GM23338 (cell line): ENCODE measurements around the gene POLG2. TPM values are rescaled to one million over a fixed set of nuclear protein-coding genes. Genes with fewer than 3 reads are reported as not detected.
A peak's percentile ranks its signal among the peaks of the same experiment; 100 is the strongest.

Experiments used
- ATAC-seq: fragments of 200-7000 bp; cut with Tn5 transposase; 3 replicates; pipeline ENCODE4 v1.9.1; 2020
- DNase-seq: peaks from one replicate; pipeline ENCODE4 v3.0.0-alpha.2; 2015; ENCODE audit warnings: low spot score
- H2AFZ ChIP-seq: fragments of 200-600 bp; sonication (generic); 2 replicates; pipeline ENCODE4 v1.8.0; 2016; ENCODE audit warnings: antibody characterized with exemption, mild to moderate bottlenecking, moderate library complexity
- H3F3A ChIP-seq: fragments of 200-600 bp; sonication (generic); replicated peaks from 2 replicates; pipeline ENCODE4 v1.8.0; 2017; ENCODE audit warnings: antibody characterized with exemption, mixed run types, low read depth
- H3K27ac ChIP-seq: fragments of 200-600 bp; sonication (generic); 2 replicates; pipeline ENCODE4 v1.6.1; 2016; ENCODE audit warnings: low read depth
- H3K27me3 ChIP-seq: fragments of 200-600 bp; sonication (generic); 2 replicates; pipeline ENCODE4 v1.8.0; 2016; ENCODE audit warnings: mild to moderate bottlenecking, mixed run types, moderate library complexity; ENCODE audit not compliant: insufficient read depth
- H3K36me3 ChIP-seq: fragments of 200-600 bp; sonication (generic); 2 replicates; pipeline ENCODE4 v1.8.0; 2016; ENCODE audit warnings: mild to moderate bottlenecking; ENCODE audit not compliant: insufficient read depth
- H3K4me1 ChIP-seq: fragments of 200-600 bp; sonication (generic); 2 replicates; pipeline ENCODE4 v1.8.0; 2016; ENCODE audit warnings: mild to moderate bottlenecking, moderate library complexity; ENCODE audit not compliant: insufficient read depth
- H3K4me2 ChIP-seq: fragments of 200-600 bp; sonication (generic); 2 replicates; pipeline ENCODE4 v1.7.1; 2017; ENCODE audit warnings: mixed run types
- H3K4me3 ChIP-seq: fragments of 200-600 bp; sonication (generic); 2 replicates; pipeline ENCODE4 v1.6.1; 2016; ENCODE audit warnings: mixed run types
- H3K79me2 ChIP-seq: fragments of 200-600 bp; sonication (generic); replicated peaks from 2 replicates; pipeline ENCODE4 v1.8.0; 2017; ENCODE audit warnings: mild to moderate bottlenecking; ENCODE audit not compliant: insufficient read depth
- H3K9me2 ChIP-seq: fragments of 200-600 bp; sonication (generic); 2 replicates; pipeline ENCODE4 v1.8.0; 2017; ENCODE audit not compliant: insufficient read depth
- H4K20me1 ChIP-seq: fragments of 200-600 bp; sonication (generic); replicated peaks from 2 replicates; pipeline ENCODE4 v1.8.0; 2017; ENCODE audit warnings: mild to moderate bottlenecking; ENCODE audit not compliant: insufficient read depth
- H3K27ac Mint-ChIP-seq: 2 replicates; pipeline ENCODE4 v1.8.0; 2020; ENCODE audit warnings: inconsistent platforms, mild to moderate bottlenecking, moderate library complexity, mixed read lengths
- H3K27me3 Mint-ChIP-seq: 3 replicates; pipeline ENCODE4 v1.8.0; 2022; ENCODE audit warnings: low read depth, mild to moderate bottlenecking, moderate library complexity, mixed read lengths, inconsistent platforms; ENCODE audit not compliant: insufficient read depth, poor library complexity
- H3K36me3 Mint-ChIP-seq: 3 replicates; pipeline ENCODE4 v1.8.0; 2021; ENCODE audit warnings: low read depth, mild to moderate bottlenecking, inconsistent platforms, moderate library complexity, mixed read lengths
- H3K4me1 Mint-ChIP-seq: 3 replicates; pipeline ENCODE4 v1.8.0; 2020; ENCODE audit warnings: mild to moderate bottlenecking, inconsistent platforms, mixed read lengths
- H3K4me3 Mint-ChIP-seq: 3 replicates; pipeline ENCODE4 v1.8.0; 2021; ENCODE audit warnings: moderate library complexity, mild to moderate bottlenecking, inconsistent platforms, mixed read lengths
- H3K9me3 Mint-ChIP-seq: 3 replicates; pipeline ENCODE4 v1.8.0; 2020; ENCODE audit warnings: moderate library complexity, mild to moderate bottlenecking, inconsistent platforms, mixed read lengths
- CREB1 ChIP-seq: fragments of 250-450 bp; sonication (Bioruptor Pico); IDR thresholded peaks from 2 replicates; pipeline ENCODE4 v1.5.0; 2020; ENCODE audit warnings: low read depth, mild to moderate bottlenecking, moderate library complexity
- JUNB ChIP-seq: IDR thresholded peaks from one replicate; pipeline ENCODE4 v1.6.1; 2016; ENCODE audit warnings: antibody characterized with exemption; ENCODE audit not compliant: unreplicated experiment
- STAT1 ChIP-seq: IDR thresholded peaks from one replicate; pipeline ENCODE4 v1.6.1; 2016; ENCODE audit warnings: antibody characterized with exemption; ENCODE audit not compliant: unreplicated experiment
- ZNF114 ChIP-seq: fragments of 250-450 bp; sonication (Bioruptor Pico); IDR thresholded peaks from 2 replicates; pipeline ENCODE4 v1.5.0; 2020; ENCODE audit warnings: mild to moderate bottlenecking, moderate library complexity
- ZNF331 ChIP-seq: fragments of 250-450 bp; sonication (Bioruptor Pico); IDR thresholded peaks from 2 replicates; pipeline ENCODE4 v1.5.0; 2020; ENCODE audit warnings: low read depth, mild to moderate bottlenecking, moderate library complexity
- polyA plus RNA-seq: library from polyadenylated mRNA; unstranded; fragments of >200 nt; fragmentation: Nextera tagmentation; extraction: Ambion mirVana; gene quantifications from 2 replicates; pipeline ENCODE4 v1.2.1, GENCODE V29; 2016
- total RNA-seq: library from RNA; depleted of rRNA; stranded (reverse); fragments of >200 nt; shearing (Covaris generic); gene quantifications from 2 replicates; pipeline ENCODE4 v1.2.3, GENCODE V29; 2014
- TF ChIP-seq, protein P1 (sequence below): IDR thresholded peaks from one replicate; pipeline ENCODE4 v1.6.1; 2018; ENCODE audit warnings: antibody characterized with exemption; ENCODE audit not compliant: unreplicated experiment
- TF ChIP-seq, protein P2 (sequence below): fragments of 250-450 bp; sonication (Bioruptor Pico); IDR thresholded peaks from 2 replicates; pipeline ENCODE4 v1.5.0; 2020; ENCODE audit warnings: mild to moderate bottlenecking, moderate library complexity

The POLG2 gene
- total and polyA plus RNA-seq, 2 experiments from 2014 or later = 20.2 to 28.0 TPM

DNA sequence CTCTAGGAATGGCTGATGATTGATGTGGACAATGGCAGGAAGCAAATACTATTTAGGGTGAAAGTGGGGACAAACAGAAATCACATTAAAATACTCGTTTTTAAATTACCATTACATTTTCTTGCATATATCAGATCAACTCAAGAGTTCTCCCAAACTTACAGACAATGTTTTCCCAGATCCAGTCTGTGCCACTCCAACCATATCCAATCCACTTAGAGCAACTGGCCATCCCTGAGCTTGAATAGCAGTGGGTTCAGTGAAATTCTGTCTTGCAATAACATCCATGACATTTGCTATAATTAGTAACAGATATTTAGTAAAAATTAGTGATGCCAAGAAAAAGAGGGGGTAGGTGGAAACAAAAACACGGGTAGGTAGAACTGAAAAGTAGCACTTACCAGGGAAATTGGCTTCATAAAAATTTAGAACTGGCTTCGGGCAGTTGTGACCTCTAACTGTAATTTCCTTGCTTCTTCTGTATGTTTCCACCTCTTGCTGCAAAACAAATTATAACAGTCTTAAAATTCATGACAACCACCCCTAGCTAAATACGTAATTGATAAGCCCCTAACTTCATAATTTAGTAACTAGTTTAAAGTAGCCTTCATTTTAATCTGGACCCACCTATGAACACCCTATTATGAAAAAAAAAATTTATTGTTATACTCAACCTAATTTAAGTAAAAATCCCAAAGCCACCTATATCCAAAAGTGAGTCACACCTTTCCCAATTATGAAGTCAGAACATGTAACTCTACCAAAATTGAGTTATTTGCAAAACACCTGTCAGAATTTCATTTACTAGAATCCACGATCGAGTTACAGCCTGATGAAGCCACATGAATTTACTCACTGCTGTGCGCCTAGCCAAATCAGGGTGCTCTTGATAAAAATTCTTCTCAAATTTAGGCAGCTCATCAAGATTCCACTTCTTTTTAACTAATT is 7.2 kb upstream of the POLG2 start:
- peaks cover 60% of the 10 kb centered on the region for H3K36me3 ChIP-seq
- H3K4me3 ChIP-seq = peak overlapping the region; percentile 100
- H4K20me1 ChIP-seq = peaks cover 61% of the 10 kb centered on the region

DNA sequence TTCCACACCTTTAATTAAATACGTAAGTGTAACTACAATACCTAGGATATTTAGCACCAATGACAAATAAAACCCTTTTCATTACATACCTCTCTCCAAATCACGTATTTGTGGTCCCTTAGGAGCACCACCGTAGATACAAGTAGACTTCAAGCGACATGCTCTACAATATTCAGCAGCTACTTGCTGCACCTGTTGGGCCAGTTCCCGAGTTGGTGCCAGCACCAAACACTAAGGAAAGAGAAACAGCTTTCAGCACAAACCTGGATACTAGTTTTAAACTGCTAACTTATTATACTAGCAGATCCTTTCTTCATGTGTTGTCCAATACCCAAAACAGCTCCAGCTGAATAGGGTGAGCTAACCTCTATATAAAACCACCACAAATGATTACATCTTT is 6.5 kb upstream of the POLG2 start:
- Histone ChIP-seq H3K79me2 (peaks cover 83% of the 10 kb centered on the region), H3K9me2 (no peaks in the 10 kb centered on the region), H3K4me3 (peak overlapping the region; percentile 100; the same call in 1 of the 2 replicates), H3K4me1 (peaks cover 8% of the 10 kb centered on the region; the same call in 1 of the 2 replicates), H3K27me3 (no peaks in the 10 kb centered on the region), H3K27ac (peak overlapping the region; percentile 71), H3K36me3 (peaks cover 64% of the 10 kb centered on the region), H3F3A (peaks cover 59% of the 10 kb centered on the region), H2AFZ (no peak overlapping the region), H4K20me1 (peaks cover 64% of the 10 kb centered on the region), H3K4me2 (no peak overlapping the region)
- Mint-ChIP-seq H3K36me3 (peaks cover 88% of the 10 kb centered on the region), H3K27ac (0 out of 2 replicates have a peak overlapping the region, but pooled peaks have one; percentile 44), H3K4me3 (peak overlapping the region; percentile 36; the same call in 2 of the 3 replicates), H3K27me3 (peaks cover 27% of the 10 kb centered on the region), H3K4me1 (peaks cover 62% of the 10 kb centered on the region), H3K9me3 (peaks cover 4% of the 10 kb centered on the region; the same call in 1 of the 3 replicates)
- ATAC-seq (no peak), DNase-seq (no peak)
- TF ChIP-seq CREB1 (CRISPR knock-in tag) (no peak), JUNB (no peak), ZNF331 (CRISPR knock-in tag) (no peak), ZNF114 (CRISPR knock-in tag) (no peak)
- TF ChIP-seq, protein P1, sequence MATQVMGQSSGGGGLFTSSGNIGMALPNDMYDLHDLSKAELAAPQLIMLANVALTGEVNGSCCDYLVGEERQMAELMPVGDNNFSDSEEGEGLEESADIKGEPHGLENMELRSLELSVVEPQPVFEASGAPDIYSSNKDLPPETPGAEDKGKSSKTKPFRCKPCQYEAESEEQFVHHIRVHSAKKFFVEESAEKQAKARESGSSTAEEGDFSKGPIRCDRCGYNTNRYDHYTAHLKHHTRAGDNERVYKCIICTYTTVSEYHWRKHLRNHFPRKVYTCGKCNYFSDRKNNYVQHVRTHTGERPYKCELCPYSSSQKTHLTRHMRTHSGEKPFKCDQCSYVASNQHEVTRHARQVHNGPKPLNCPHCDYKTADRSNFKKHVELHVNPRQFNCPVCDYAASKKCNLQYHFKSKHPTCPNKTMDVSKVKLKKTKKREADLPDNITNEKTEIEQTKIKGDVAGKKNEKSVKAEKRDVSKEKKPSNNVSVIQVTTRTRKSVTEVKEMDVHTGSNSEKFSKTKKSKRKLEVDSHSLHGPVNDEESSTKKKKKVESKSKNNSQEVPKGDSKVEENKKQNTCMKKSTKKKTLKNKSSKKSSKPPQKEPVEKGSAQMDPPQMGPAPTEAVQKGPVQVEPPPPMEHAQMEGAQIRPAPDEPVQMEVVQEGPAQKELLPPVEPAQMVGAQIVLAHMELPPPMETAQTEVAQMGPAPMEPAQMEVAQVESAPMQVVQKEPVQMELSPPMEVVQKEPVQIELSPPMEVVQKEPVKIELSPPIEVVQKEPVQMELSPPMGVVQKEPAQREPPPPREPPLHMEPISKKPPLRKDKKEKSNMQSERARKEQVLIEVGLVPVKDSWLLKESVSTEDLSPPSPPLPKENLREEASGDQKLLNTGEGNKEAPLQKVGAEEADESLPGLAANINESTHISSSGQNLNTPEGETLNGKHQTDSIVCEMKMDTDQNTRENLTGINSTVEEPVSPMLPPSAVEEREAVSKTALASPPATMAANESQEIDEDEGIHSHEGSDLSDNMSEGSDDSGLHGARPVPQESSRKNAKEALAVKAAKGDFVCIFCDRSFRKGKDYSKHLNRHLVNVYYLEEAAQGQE = no peak
- TF ChIP-seq, protein P2, sequence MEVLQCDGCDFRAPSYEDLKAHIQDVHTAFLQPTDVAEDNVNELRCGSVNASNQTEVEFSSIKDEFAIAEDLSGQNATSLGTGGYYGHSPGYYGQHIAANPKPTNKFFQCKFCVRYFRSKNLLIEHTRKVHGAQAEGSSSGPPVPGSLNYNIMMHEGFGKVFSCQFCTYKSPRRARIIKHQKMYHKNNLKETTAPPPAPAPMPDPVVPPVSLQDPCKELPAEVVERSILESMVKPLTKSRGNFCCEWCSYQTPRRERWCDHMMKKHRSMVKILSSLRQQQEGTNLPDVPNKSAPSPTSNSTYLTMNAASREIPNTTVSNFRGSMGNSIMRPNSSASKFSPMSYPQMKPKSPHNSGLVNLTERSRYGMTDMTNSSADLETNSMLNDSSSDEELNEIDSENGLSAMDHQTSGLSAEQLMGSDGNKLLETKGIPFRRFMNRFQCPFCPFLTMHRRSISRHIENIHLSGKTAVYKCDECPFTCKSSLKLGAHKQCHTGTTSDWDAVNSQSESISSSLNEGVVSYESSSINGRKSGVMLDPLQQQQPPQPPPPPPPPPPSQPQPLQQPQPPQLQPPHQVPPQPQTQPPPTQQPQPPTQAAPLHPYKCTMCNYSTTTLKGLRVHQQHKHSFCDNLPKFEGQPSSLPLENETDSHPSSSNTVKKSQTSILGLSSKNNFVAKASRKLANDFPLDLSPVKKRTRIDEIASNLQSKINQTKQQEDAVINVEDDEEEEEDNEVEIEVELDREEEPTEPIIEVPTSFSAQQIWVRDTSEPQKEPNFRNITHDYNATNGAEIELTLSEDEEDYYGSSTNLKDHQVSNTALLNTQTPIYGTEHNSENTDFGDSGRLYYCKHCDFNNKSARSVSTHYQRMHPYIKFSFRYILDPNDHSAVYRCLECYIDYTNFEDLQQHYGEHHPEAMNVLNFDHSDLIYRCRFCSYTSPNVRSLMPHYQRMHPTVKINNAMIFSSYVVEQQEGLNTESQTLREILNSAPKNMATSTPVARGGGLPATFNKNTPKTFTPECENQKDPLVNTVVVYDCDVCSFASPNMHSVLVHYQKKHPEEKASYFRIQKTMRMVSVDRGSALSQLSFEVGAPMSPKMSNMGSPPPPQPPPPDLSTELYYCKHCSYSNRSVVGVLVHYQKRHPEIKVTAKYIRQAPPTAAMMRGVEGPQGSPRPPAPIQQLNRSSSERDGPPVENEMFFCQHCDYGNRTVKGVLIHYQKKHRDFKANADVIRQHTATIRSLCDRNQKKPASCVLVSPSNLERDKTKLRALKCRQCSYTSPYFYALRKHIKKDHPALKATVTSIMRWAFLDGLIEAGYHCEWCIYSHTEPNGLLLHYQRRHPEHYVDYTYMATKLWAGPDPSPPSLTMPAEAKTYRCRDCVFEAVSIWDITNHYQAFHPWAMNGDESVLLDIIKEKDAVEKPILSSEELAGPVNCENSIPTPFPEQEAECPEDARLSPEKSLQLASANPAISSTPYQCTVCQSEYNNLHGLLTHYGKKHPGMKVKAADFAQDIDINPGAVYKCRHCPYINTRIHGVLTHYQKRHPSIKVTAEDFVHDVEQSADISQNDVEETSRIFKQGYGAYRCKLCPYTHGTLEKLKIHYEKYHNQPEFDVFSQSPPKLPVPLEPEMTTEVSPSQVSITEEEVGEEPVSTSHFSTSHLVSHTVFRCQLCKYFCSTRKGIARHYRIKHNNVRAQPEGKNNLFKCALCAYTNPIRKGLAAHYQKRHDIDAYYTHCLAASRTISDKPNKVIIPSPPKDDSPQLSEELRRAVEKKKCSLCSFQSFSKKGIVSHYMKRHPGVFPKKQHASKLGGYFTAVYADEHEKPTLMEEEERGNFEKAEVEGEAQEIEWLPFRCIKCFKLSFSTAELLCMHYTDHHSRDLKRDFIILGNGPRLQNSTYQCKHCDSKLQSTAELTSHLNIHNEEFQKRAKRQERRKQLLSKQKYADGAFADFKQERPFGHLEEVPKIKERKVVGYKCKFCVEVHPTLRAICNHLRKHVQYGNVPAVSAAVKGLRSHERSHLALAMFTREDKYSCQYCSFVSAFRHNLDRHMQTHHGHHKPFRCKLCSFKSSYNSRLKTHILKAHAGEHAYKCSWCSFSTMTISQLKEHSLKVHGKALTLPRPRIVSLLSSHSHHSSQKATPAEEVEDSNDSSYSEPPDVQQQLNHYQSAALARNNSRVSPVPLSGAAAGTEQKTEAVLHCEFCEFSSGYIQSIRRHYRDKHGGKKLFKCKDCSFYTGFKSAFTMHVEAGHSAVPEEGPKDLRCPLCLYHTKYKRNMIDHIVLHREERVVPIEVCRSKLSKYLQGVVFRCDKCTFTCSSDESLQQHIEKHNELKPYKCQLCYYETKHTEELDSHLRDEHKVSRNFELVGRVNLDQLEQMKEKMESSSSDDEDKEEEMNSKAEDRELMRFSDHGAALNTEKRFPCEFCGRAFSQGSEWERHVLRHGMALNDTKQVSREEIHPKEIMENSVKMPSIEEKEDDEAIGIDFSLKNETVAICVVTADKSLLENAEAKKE (CRISPR knock-in tag) = no peak

More for the DNA sequence above, 7.2 kb upstream of the POLG2 start:
- no peak for ATAC-seq
- no peaks in the 10 kb centered on the region for H3K9me2 ChIP-seq
- peaks cover 62% of the 10 kb centered on the region for H3K4me1 Mint-ChIP-seq
- no peak overlapping the region for H2AFZ ChIP-seq
- H3K36me3 Mint-ChIP-seq = peaks cover 86% of the 10 kb centered on the region
- peaks cover 51% of the 10 kb centered on the region for H3F3A ChIP-seq
- H3K27ac Mint-ChIP-seq = peak overlapping the region; percentile 66
- H3K79me2 ChIP-seq = peaks cover 91% of the 10 kb centered on the region
- peaks cover 24% of the 10 kb centered on the region for H3K27me3 Mint-ChIP-seq
- peak overlapping the region; percentile 91 for H3K4me2 ChIP-seq
- DNase-seq = no peak
- peaks cover 8% of the 10 kb centered on the region; the same call in 1 of the 2 replicates for H3K4me1 ChIP-seq
- peak overlapping the region; percentile 76 for H3K27ac ChIP-seq
- no peaks in the 10 kb centered on the region for H3K27me3 ChIP-seq
- H3K9me3 Mint-ChIP-seq = peaks cover 4% of the 10 kb centered on the region; the same call in 1 of the 3 replicates
- TF ChIP-seq STAT1 = no peak
- H3K4me3 Mint-ChIP-seq = peak overlapping the region; percentile 99
